Trophoblast cell (in vitro differentiated cells and primary cell): ENCODE measurements around the gene MAPK4.

ENCODE experiments used
- DNase-seq, 2 donors: peaks; one replicate each; pipeline ENCODE4 v3.0.0-alpha.2; 2016
- H2AFZ ChIP-seq: 2 replicates; pipeline ENCODE4 v1.6.1; 2013; ENCODE audit warnings: low read length, moderate library complexity, mild to moderate bottlenecking; ENCODE audit not compliant: insufficient read depth, poor library complexity
- H2AK5ac ChIP-seq: 2 replicates; pipeline ENCODE4 v1.6.1; 2013; ENCODE audit warnings: mild to moderate bottlenecking, low read length
- H2BK120ac ChIP-seq: 2 replicates; pipeline ENCODE4 v1.6.1; 2013; ENCODE audit warnings: low read length, mild to moderate bottlenecking, moderate library complexity; ENCODE audit not compliant: insufficient read depth, poor library complexity
- H2BK12ac ChIP-seq: 2 replicates; pipeline ENCODE4 v1.6.1; 2013; ENCODE audit warnings: mild to moderate bottlenecking, low read length, moderate library complexity
- H2BK5ac ChIP-seq: 2 replicates; pipeline ENCODE4 v1.6.1; 2013; ENCODE audit warnings: low read length, low read depth, moderate library complexity, mild to moderate bottlenecking; ENCODE audit not compliant: poor library complexity
- H3K14ac ChIP-seq: 2 replicates; pipeline ENCODE4 v1.6.1; 2013; ENCODE audit warnings: mild to moderate bottlenecking, low read length
- H3K18ac ChIP-seq: 2 replicates; pipeline ENCODE4 v1.6.1; 2013; ENCODE audit warnings: mild to moderate bottlenecking, low read length
- H3K23ac ChIP-seq: 2 replicates; pipeline ENCODE4 v1.6.1; 2013; ENCODE audit warnings: low read length
- H3K27ac ChIP-seq: 2 replicates; pipeline ENCODE4 v1.5.1; 2013; ENCODE audit warnings: low read depth, mild to moderate bottlenecking, inconsistent platforms, low read length, moderate library complexity
- H3K27me3 ChIP-seq: 2 replicates; pipeline ENCODE4 v1.6.1; 2013; ENCODE audit warnings: inconsistent platforms, mild to moderate bottlenecking, low read length, moderate library complexity; ENCODE audit not compliant: insufficient read depth
- H3K36me3 ChIP-seq, 2 experiments: 1 replicate in 1 of 2; 2 replicates in 1 of 2; pipeline ENCODE4 v1.6.1; 2013; ENCODE audit warnings: low read length in 2 of 2, mild to moderate bottlenecking in 2 of 2, moderate library complexity in 1 of 2; ENCODE audit not compliant: insufficient read depth in 2 of 2, control insufficient read depth in 1 of 2
- H3K4ac ChIP-seq: 2 replicates; pipeline ENCODE4 v1.6.1; 2013; ENCODE audit warnings: low read depth, mild to moderate bottlenecking, low read length, moderate library complexity
- H3K4me1 ChIP-seq, 2 experiments: 1 replicate in 1 of 2; 2 replicates in 1 of 2; pipeline ENCODE4 v1.6.1; 2013; ENCODE audit warnings: low read length in 2 of 2, mild to moderate bottlenecking in 2 of 2, moderate library complexity in 1 of 2; ENCODE audit not compliant: insufficient read depth in 2 of 2, control insufficient read depth in 1 of 2
- H3K4me2 ChIP-seq: 2 replicates; pipeline ENCODE4 v1.6.1; 2013; ENCODE audit warnings: inconsistent platforms, mild to moderate bottlenecking, low read length, moderate library complexity
- H3K4me3 ChIP-seq: 2 replicates; pipeline ENCODE4 v1.5.1; 2013; ENCODE audit warnings: mild to moderate bottlenecking, low read depth, low read length, inconsistent platforms
- H3K79me1 ChIP-seq: one replicate; pipeline ENCODE4 v1.6.1; 2013; ENCODE audit warnings: low read length
- H3K79me2 ChIP-seq: 2 replicates; pipeline ENCODE4 v1.6.1; 2013; ENCODE audit warnings: low read length, mild to moderate bottlenecking; ENCODE audit not compliant: control insufficient read depth, insufficient read depth, poor library complexity
- H3K9ac ChIP-seq: 2 replicates; pipeline ENCODE4 v1.6.1; 2013; ENCODE audit warnings: mild to moderate bottlenecking, low read length
- H3K9me3 ChIP-seq: 2 replicates; pipeline ENCODE4 v1.6.1; 2013; ENCODE audit warnings: low read depth, mild to moderate bottlenecking, control low read depth, inconsistent platforms, low read length; ENCODE audit not compliant: insufficient read depth
- H4K12ac ChIP-seq: 2 replicates; pipeline ENCODE4 v1.6.1; 2013; ENCODE audit warnings: low read depth, mild to moderate bottlenecking, low read length, moderate library complexity
- H4K8ac ChIP-seq: 2 replicates; pipeline ENCODE4 v1.6.1; 2013; ENCODE audit warnings: low read depth, mild to moderate bottlenecking, low read length, moderate library complexity
- H4K91ac ChIP-seq: one replicate; pipeline ENCODE4 v1.6.1; 2013; ENCODE audit warnings: low read depth, mild to moderate bottlenecking, low read length, moderate library complexity
- WGBS: extraction: QIAGEN DNeasy Blood & Tissue Kit; methylation state at CpG from one replicate; pipeline ENCODE4 v1.1.7; 2013; ENCODE audit warnings: missing lambda C conversion rate; ENCODE audit not compliant: insufficient read length, insufficient coverage; ENCODE audit errors: extremely low coverage; 5-methylcytosine and 5-hydroxymethylcytosine counted together

Gene MAPK4

GRCh38 chr18:50621366-50621765, 61.5 kb downstream of the MAPK4 start:
- Histone ChIP-seq H4K91ac (no peak overlapping the region), H3K4me3 (no peak overlapping the region), H3K4ac (no peak overlapping the region), H3K23ac (no peak overlapping the region), H3K27ac (no peak overlapping the region), H3K4me1 (no peaks in the 10 kb centered on the region), H3K18ac (no peak overlapping the region), H2BK12ac (no peak overlapping the region), H3K27me3 (no peaks in the 10 kb centered on the region), H2BK5ac (no peak overlapping the region), H2AFZ (no peak overlapping the region), H3K79me1 (no peaks in the 10 kb centered on the region), H2BK120ac (no peak overlapping the region), H3K9ac (no peak overlapping the region), H3K36me3 (no peaks in the 10 kb centered on the region), H3K4me2 (no peak overlapping the region), H3K14ac (no peak overlapping the region), H3K79me2 (no peaks in the 10 kb centered on the region), H4K8ac (no peak overlapping the region), H3K9me3 (no peaks in the 10 kb centered on the region), H4K12ac (no peak overlapping the region), H2AK5ac (no peak overlapping the region)
- DNase-seq, result no peak
- no CpG with 5 or more reads among the region's 2 CpGs for WGBS

- DNase-seq, result no peak
- no CpG with 5 or more reads among the region's 3 CpGs for WGBS
- H3K18ac ChIP-seq, result no peak overlapping the region
- no peak overlapping the region for H3K4ac ChIP-seq
- H2BK120ac ChIP-seq, result no peak overlapping the region
- no peak overlapping the region for H3K27ac ChIP-seq
- no peak overlapping the region for H3K23ac ChIP-seq
- H2BK5ac ChIP-seq, result no peak overlapping the region
- H2AFZ ChIP-seq, result no peak overlapping the region
- H3K9ac ChIP-seq, result no peak overlapping the region
- H3K36me3 ChIP-seq, result no peaks in the 10 kb centered on the region
- no peak overlapping the region for H2AK5ac ChIP-seq
- H4K91ac ChIP-seq, result no peak overlapping the region
- no peak overlapping the region for H3K4me3 ChIP-seq
- H3K27me3 ChIP-seq, result no peaks in the 10 kb centered on the region
- H3K4me1 ChIP-seq, result no peaks in the 10 kb centered on the region
- no peaks in the 10 kb centered on the region for H3K79me2 ChIP-seq
- H3K4me2 ChIP-seq, result no peak overlapping the region
- H4K12ac ChIP-seq, result no peak overlapping the region
- no peaks in the 10 kb centered on the region for H3K79me1 ChIP-seq
- no peak overlapping the region for H3K14ac ChIP-seq
- peaks cover 5% of the 10 kb centered on the region for H3K9me3 ChIP-seq
- H4K8ac ChIP-seq, result no peak overlapping the region
- H2BK12ac ChIP-seq, result no peak overlapping the region
These were observed 62.4 kb downstream of the MAPK4 start for GRCh38 chr18:50622320-50622719.

- H3K79me1 ChIP-seq, result no peaks in the 10 kb centered on the region
- no peak overlapping the region for H2BK5ac ChIP-seq
- no peaks in the 10 kb centered on the region for H3K36me3 ChIP-seq
These were observed 63.0 kb downstream of the MAPK4 start for GRCh38 chr18:50622865-50623393.

GRCh38 chr18:50623694-50624352, 63.9 kb downstream of the MAPK4 start:
- Histone ChIP-seq H3K27ac (no peak overlapping the region), H2BK120ac (no peak overlapping the region), H3K27me3 (no peaks in the 10 kb centered on the region), H4K12ac (no peak overlapping the region), H3K4ac (no peak overlapping the region), H2AFZ (no peak overlapping the region), H2BK5ac (no peak overlapping the region), H2BK12ac (no peak overlapping the region), H3K4me1 (no peaks in the 10 kb centered on the region), H3K36me3 (no peaks in the 10 kb centered on the region), H3K79me1 (no peaks in the 10 kb centered on the region), H3K4me2 (no peak overlapping the region), H4K8ac (no peak overlapping the region), H3K23ac (no peak overlapping the region), H3K9me3 (peaks cover 5% of the 10 kb centered on the region), H4K91ac (no peak overlapping the region), H3K18ac (no peak overlapping the region), H3K79me2 (no peaks in the 10 kb centered on the region), H3K9ac (no peak overlapping the region), H3K4me3 (no peak overlapping the region), H3K14ac (no peak overlapping the region), H2AK5ac (no peak overlapping the region)
- WGBS, result no CpG with 5 or more reads among the region's 4 CpGs
- no peak for DNase-seq

More at GRCh38 chr18:50622865-50623393, 63.0 kb downstream of the MAPK4 start:
- Histone ChIP-seq H3K79me2 (no peaks in the 10 kb centered on the region), H3K9ac (no peak overlapping the region), H4K12ac (no peak overlapping the region), H3K18ac (no peak overlapping the region), H3K4me2 (no peak overlapping the region), H3K27me3 (no peaks in the 10 kb centered on the region), H3K4ac (no peak overlapping the region), H3K9me3 (peaks cover 5% of the 10 kb centered on the region), H2BK12ac (no peak overlapping the region), H3K23ac (no peak overlapping the region), H3K4me1 (no peaks in the 10 kb centered on the region), H4K91ac (no peak overlapping the region), H3K27ac (no peak overlapping the region), H3K4me3 (no peak overlapping the region), H2AK5ac (no peak overlapping the region), H2AFZ (no peak overlapping the region), H2BK120ac (no peak overlapping the region), H4K8ac (no peak overlapping the region), H3K14ac (no peak overlapping the region)
- no CpG with 5 or more reads among the region's 7 CpGs for WGBS
- no peak for DNase-seq
